Right lobe of liver (tissue), 6 donors: Measurements from ENCODE around the gene TTI1. TPM values are rescaled to one million over a fixed set of nuclear protein-coding genes. Genes with fewer than 3 reads are reported as not detected.

Experiments used
- ATAC-seq, 4 donors: fragments of 200-7000 bp; cut with Tn5 transposase; one replicate each; pipeline ENCODE4 v1.9.1; 2020; ENCODE audit warnings: mild to moderate bottlenecking in 4 of 4, moderate library complexity in 4 of 4
- DNase-seq, 3 donors: peaks; one replicate each; pipeline ENCODE4 v3.0.0-alpha.2; 2020
- H3K27ac ChIP-seq, 3 donors: fragments of 200-600 bp; one replicate each; pipeline ENCODE4 v1.8.0; 2022
- H3K27me3 ChIP-seq, 2 donors: fragments of 200-600 bp; one replicate each; pipeline ENCODE4 v1.8.0; 2022
- H3K36me3 ChIP-seq, 4 donors: fragments of 200-600 bp; sonication (generic) in 1 of 4; one replicate each; pipeline versions ENCODE4 v1.5.1 to v1.8.0; 2017 to 2022; ENCODE audit warnings: control low read depth in 1 of 4
- H3K4me1 ChIP-seq, 4 donors: fragments of 200-600 bp; sonication (generic) in 1 of 4; one replicate each; pipeline versions ENCODE4 v1.5.1 to v1.8.0; 2017 to 2022; ENCODE audit warnings: control low read depth in 1 of 4
- H3K4me3 ChIP-seq, 3 donors: fragments of 200-600 bp; one replicate each; pipeline ENCODE4 v1.8.0; 2022
- H3K9me3 ChIP-seq, 4 donors: fragments of 200-600 bp; sonication (generic) in 1 of 4; one replicate each; pipeline versions ENCODE4 v1.5.1 to v1.8.0; 2017 to 2022; ENCODE audit warnings: control low read depth in 1 of 4
- POLR2A ChIP-seq: fragments of 450-650 bp; IDR thresholded peaks from one replicate; pipeline ENCODE4 v1.6.1; 2017; ENCODE audit warnings: antibody characterized with exemption, mild to moderate bottlenecking
- WGBS: methylation state at CpG from one replicate; pipeline ENCODE4 v1.1.6; 2018; ENCODE audit warnings: low coverage, low lambda C conversion rate; ENCODE audit not compliant: insufficient coverage; ENCODE audit errors: missing lambda C conversion rate; 5-methylcytosine and 5-hydroxymethylcytosine counted together
- intact Hi-C, 2 donors: fragments of 100-400 bp; cut with DNase I; formaldehyde crosslinking; loops; one replicate each; pipeline versions ENCODE4 v1.11.2 to v1.14.1; 2022
- total RNA-seq, 6 experiments: library from RNA; depleted of rRNA in 2 of 6; stranded (reverse); fragments of >200 nt in 2 of 6; fragmentation: NEBNext Ultra II Directional in 3 of 6; extraction: Animal tissue kit (Norgen Biotek cat#: 25700) in 3 of 6; gene quantifications; one replicate each; pipeline versions ENCODE4 v1.1.0 to v1.2.4, GENCODE V29; 2016 to 2023
- TF ChIP-seq, protein P1 (sequence below), 4 donors: fragments of 200-600 bp in 3 of 4; fragments of 450-650 bp in 1 of 4; IDR thresholded peaks; one replicate each; pipeline versions ENCODE4 v1.5.1 to v1.8.0; 2016 to 2022; ENCODE audit warnings: antibody characterized with exemption in 4 of 4, mild to moderate bottlenecking in 2 of 4
- donor health status: DM: no; HTN: yes; CAD: no.
- donor health status: DM: no; HTN: no; CAD: no.
- donor health status: DM: no; HTN: no; CAD: no.
- donor health status: DM: no; HTN: yes; CAD: no.
- donor health status: DM: no; HTN: yes; CAD: no.

TTI1 gene
- total RNA-seq, 6 experiments from 2014 or later, result 8.6 to 14.3 (median 11.3) TPM

DNA sequence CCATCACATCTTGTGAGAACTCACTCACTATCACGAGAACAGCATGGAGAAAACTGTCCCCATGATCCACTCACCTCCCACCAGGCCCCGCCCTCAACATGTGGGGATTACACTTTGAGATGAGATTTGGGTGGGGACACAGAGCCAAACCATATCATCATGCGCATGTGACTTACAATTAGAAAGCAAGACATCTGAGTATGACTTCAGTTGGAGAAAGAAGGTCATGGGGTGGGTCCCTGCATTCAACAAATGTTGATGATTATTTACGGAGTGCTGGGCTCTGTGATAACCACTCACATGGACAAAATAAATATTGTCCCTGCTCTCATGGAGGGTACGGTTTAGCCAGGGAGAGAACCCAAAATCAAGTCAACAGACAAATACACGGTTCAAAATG lies 92.4 kb downstream of the TTI1 start:
- Histone ChIP-seq H3K36me3 (no peaks in the 10 kb centered on the region), H3K4me1 (no peaks in the 10 kb centered on the region), H3K27me3 (no peaks in the 10 kb centered on the region), H3K27ac (no peak overlapping the region), H3K4me3 (no peak overlapping the region), H3K9me3 (no peaks in the 10 kb centered on the region)
- DNase-seq (no peak), ATAC-seq (no peak)
- 75% methylated on average over 6 of the region's 6 CpGs for WGBS
- intact Hi-C loops, result no loop called here
- TF ChIP-seq POLR2A, result no peak
- TF ChIP-seq, protein P1, sequence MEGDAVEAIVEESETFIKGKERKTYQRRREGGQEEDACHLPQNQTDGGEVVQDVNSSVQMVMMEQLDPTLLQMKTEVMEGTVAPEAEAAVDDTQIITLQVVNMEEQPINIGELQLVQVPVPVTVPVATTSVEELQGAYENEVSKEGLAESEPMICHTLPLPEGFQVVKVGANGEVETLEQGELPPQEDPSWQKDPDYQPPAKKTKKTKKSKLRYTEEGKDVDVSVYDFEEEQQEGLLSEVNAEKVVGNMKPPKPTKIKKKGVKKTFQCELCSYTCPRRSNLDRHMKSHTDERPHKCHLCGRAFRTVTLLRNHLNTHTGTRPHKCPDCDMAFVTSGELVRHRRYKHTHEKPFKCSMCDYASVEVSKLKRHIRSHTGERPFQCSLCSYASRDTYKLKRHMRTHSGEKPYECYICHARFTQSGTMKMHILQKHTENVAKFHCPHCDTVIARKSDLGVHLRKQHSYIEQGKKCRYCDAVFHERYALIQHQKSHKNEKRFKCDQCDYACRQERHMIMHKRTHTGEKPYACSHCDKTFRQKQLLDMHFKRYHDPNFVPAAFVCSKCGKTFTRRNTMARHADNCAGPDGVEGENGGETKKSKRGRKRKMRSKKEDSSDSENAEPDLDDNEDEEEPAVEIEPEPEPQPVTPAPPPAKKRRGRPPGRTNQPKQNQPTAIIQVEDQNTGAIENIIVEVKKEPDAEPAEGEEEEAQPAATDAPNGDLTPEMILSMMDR (IDR thresholded peaks at IDR 0.05), result no peak

DNA sequence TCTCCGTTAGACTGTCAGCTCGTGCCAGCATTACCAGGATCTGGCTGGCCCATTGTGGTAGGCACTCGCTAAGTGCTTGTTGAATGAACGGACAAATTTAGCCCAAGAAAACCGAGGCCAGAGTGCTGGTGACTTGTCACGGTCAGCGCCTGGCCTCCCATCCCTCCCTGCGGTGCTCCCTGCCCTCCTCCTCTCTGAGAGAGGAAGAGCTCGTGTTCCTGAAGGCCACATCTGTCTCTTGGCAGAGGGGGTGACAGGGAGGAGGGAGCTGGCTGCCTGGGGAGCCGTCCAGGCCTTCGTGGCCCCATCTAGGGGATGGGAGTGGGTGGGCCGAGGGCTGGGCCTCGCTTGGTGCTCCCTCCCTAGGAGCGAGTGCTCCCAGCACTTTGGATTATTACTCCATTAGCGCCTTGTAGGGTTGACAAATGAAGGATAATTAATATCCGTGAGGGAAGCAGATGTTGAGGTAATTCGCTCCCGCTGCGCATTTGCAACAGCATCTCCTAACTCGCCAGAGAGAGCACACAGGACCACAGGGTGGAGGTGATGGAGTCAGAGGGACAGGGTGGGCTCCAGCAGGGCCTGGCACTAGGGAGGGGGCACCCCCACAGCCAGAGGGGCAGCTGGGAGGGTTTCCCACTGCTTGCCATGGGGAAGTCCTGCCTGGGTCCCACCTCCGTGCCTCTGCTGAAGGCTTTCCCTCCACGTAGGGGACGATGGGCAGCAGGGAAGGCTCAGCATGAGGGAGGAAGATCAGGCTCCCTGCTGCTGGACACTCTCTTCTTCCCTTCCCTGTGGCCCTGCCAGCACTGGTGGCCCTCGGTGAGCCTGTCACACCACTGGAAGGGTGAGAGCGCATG lies 93.3 kb downstream of the TTI1 start:
- ATAC-seq (no peak), DNase-seq (peak in 1 of 3 donors; percentile 30)
- Histone ChIP-seq H3K4me1 (no peaks in the 10 kb centered on the region), H3K4me3 (no peak overlapping the region), H3K27me3 (no peaks in the 10 kb centered on the region), H3K9me3 (no peaks in the 10 kb centered on the region), H3K27ac (no peak overlapping the region), H3K36me3 (no peaks in the 10 kb centered on the region)
- intact Hi-C loops, result no loop called here
- TF ChIP-seq POLR2A, result no peak
- TF ChIP-seq, protein P1 (IDR thresholded peaks at IDR 0.05), result no peak
- WGBS, result 88% methylated on average over 5 of the region's 25 CpGs

DNA sequence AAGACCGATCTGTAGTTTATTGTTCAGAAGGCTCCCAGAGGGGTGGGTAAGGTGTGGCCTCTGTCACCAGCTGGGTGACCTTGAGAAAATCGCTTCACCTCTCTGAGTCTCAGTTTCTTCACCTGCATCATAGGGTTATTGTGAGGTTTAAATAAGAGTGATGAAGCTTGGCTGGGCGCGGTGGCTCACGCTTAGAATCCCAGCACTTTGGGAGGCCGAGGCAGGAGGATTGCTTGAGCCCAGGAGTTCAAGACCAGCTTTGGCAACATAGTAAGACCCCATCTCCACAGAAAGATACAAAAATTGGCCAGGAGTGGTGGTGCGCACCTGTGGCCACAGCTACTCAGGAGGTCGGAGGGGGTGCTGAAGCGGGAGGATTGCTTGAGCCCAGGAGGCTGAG lies 94.3 kb downstream of the TTI1 start:
- Histone ChIP-seq H3K27me3 (no peaks in the 10 kb centered on the region), H3K9me3 (no peaks in the 10 kb centered on the region), H3K36me3 (no peaks in the 10 kb centered on the region), H3K4me3 (no peak overlapping the region), H3K27ac (no peak overlapping the region), H3K4me1 (no peaks in the 10 kb centered on the region)
- intact Hi-C loops, result no loop called here
- 95% methylated on average over 7 of the region's 9 CpGs for WGBS
- no peak for TF ChIP-seq POLR2A
- TF ChIP-seq, protein P1 (IDR thresholded peaks at IDR 0.05), result no peak
- DNase-seq (no peak), ATAC-seq (no peak)

DNA sequence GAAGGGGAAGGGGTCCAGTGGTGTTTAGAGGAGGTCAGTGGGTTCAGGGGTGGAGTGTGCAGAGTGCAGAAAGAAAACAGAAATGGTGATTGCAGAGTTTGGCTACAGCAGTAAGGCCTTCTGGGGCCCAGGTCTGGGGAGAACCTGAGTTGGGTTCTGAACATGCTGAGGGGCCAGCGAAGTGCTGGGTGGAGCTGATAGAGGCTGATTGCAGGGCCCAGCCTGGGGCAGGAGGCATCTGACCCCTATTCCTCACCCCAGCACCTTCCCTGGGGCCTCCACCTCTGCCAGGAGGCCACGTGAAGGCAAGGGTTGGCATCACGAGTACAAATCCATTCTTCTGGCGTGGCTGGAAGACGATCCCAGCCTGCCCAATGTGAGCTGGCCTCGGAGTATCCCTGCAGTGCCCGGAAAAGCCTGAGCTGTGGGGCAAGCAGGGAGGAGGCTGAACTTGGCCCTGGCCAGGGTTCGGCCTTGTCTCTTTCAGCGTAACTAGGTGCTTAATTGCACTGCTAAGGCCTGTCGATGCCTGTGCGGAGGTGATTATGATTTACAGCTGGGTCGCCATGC lies 95.0 kb downstream of the TTI1 start:
- Histone ChIP-seq H3K27me3 (no peaks in the 10 kb centered on the region), H3K4me1 (no peaks in the 10 kb centered on the region), H3K27ac (no peak overlapping the region), H3K9me3 (no peaks in the 10 kb centered on the region), H3K4me3 (no peak overlapping the region), H3K36me3 (no peaks in the 10 kb centered on the region)
- DNase-seq, result no peak
- no peak for ATAC-seq
- intact Hi-C loops, result no loop called here
- no peak for TF ChIP-seq POLR2A
- TF ChIP-seq, protein P1 (IDR thresholded peaks at IDR 0.05), result no peak
- WGBS, result 96% methylated on average over 4 of the region's 12 CpGs
